Adrenal gland (tissue), 5 donors: ENCODE measurements around the gene ALKAL2.
A peak's percentile ranks its signal among the peaks of the same experiment; 100 is the strongest.

Source experiments
- CTCF ChIP-seq, 6 experiments: fragments of 450-650 bp in 4 of 6; fragments of 200-600 bp in 2 of 6; sonication (generic) in 1 of 6; IDR thresholded peaks; 1 replicate in 5 of 6; 2 replicates in 1 of 6; pipeline versions ENCODE4 v1.5.1 to v1.8.0; 2016 to 2021; ENCODE audit warnings: antibody characterized with exemption in 6 of 6, mild to moderate bottlenecking in 2 of 6, moderate library complexity in 1 of 6
- POLR2A ChIP-seq, 2 donors: fragments of 450-650 bp; IDR thresholded peaks; one replicate each; pipeline ENCODE4 v1.6.1; 2017; ENCODE audit warnings: antibody characterized with exemption in 2 of 2, mild to moderate bottlenecking in 2 of 2, moderate library complexity in 1 of 2
- donor health status: DM: no; HTN: no; CAD: no.

GRCh38 chr2:286774-287392 lies 1.0 kb downstream of the ALKAL2 start:
- TF ChIP-seq CTCF (IDR thresholded peaks at IDR 0.05) (peak in 1 of 6 experiments; percentile 7), POLR2A (IDR thresholded peaks at IDR 0.05) (peak in 1 of 2 donors; percentile 66)
